Osteocyte (in vitro differentiated cells): ENCODE measurements around the gene ETNPPL. TPM values are rescaled to one million over a fixed set of nuclear protein-coding genes. Genes with fewer than 3 reads are reported as not detected.

Source experiments
- DNase-seq: peaks from one replicate; pipeline ENCODE4 v3.0.0; 2021; ENCODE audit warnings: mixed read lengths; ENCODE audit not compliant: unreplicated experiment; ENCODE audit errors: extremely low spot score
- H3K27ac Mint-ChIP-seq: one replicate; pipeline ENCODE4 v1.8.0; 2021; ENCODE audit warnings: mild to moderate bottlenecking, mixed read lengths; ENCODE audit not compliant: unreplicated experiment
- H3K27me3 Mint-ChIP-seq: one replicate; pipeline ENCODE4 v1.8.0; 2021; ENCODE audit warnings: mixed read lengths; ENCODE audit not compliant: unreplicated experiment
- H3K36me3 Mint-ChIP-seq: one replicate; pipeline ENCODE4 v1.8.0; 2021; ENCODE audit warnings: mixed read lengths; ENCODE audit not compliant: unreplicated experiment
- H3K4me1 Mint-ChIP-seq: one replicate; pipeline ENCODE4 v1.8.0; 2021; ENCODE audit warnings: mixed read lengths; ENCODE audit not compliant: unreplicated experiment
- H3K4me3 Mint-ChIP-seq: one replicate; pipeline ENCODE4 v1.8.0; 2021; ENCODE audit warnings: mild to moderate bottlenecking, moderate library complexity, mixed read lengths; ENCODE audit not compliant: unreplicated experiment
- H3K9me3 Mint-ChIP-seq: one replicate; pipeline ENCODE4 v1.8.0; 2021; ENCODE audit warnings: mixed read lengths; ENCODE audit not compliant: unreplicated experiment
- total RNA-seq: library from RNA; stranded (reverse); gene quantifications from 2 replicates; pipeline ENCODE4 v1.2.1, GENCODE V29; 2021
- TF ChIP-seq, protein P1 (sequence below): fragments of 200-600 bp; sonication (generic); IDR thresholded peaks from 2 replicates; pipeline ENCODE4 v1.5.0; 2021; ENCODE audit warnings: antibody characterized with exemption, mild to moderate bottlenecking, moderate library complexity

Gene ETNPPL
- total RNA-seq, 1 donor from 2014 or later = not detected

- DNase-seq = no peak
- TF ChIP-seq, protein P1, sequence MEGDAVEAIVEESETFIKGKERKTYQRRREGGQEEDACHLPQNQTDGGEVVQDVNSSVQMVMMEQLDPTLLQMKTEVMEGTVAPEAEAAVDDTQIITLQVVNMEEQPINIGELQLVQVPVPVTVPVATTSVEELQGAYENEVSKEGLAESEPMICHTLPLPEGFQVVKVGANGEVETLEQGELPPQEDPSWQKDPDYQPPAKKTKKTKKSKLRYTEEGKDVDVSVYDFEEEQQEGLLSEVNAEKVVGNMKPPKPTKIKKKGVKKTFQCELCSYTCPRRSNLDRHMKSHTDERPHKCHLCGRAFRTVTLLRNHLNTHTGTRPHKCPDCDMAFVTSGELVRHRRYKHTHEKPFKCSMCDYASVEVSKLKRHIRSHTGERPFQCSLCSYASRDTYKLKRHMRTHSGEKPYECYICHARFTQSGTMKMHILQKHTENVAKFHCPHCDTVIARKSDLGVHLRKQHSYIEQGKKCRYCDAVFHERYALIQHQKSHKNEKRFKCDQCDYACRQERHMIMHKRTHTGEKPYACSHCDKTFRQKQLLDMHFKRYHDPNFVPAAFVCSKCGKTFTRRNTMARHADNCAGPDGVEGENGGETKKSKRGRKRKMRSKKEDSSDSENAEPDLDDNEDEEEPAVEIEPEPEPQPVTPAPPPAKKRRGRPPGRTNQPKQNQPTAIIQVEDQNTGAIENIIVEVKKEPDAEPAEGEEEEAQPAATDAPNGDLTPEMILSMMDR = no peak
- no peaks in the 10 kb centered on the region for H3K9me3 Mint-ChIP-seq
- H3K36me3 Mint-ChIP-seq = no peaks in the 10 kb centered on the region
- H3K4me1 Mint-ChIP-seq = no peaks in the 10 kb centered on the region
- no peaks in the 10 kb centered on the region for H3K27me3 Mint-ChIP-seq
- H3K27ac Mint-ChIP-seq = no peak overlapping the region
- no peak overlapping the region for H3K4me3 Mint-ChIP-seq
These were observed 25.9 kb upstream of the ETNPPL start for GRCh38 chr4:108788731-108789130.

DNA sequence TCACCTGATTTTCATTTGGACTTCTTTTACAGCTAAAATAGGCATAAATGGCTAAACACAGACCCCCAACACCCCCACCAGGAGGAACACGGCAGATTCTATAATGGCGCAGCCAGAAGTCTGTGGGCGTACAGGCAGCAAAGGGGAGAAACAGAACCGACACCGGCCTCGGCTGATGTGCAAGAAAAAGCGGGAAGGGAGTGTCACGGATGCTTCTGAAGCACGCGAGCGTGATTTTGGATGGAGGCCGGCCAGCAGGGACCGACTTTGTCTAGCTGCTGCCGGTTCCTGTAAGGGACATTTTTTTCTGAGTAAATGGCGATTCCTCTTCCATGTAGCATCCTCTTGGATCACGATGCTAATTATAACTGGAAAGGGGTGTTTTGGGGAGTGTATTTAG lies 24.9 kb upstream of the ETNPPL start:
- Mint-ChIP-seq H3K27me3 (no peaks in the 10 kb centered on the region), H3K36me3 (no peaks in the 10 kb centered on the region), H3K9me3 (no peaks in the 10 kb centered on the region), H3K4me1 (no peaks in the 10 kb centered on the region), H3K27ac (no peak overlapping the region), H3K4me3 (no peak overlapping the region)
- TF ChIP-seq, protein P1 = no peak
- DNase-seq = no peak

GRCh38 chr4:108787106-108787505 lies 24.3 kb upstream of the ETNPPL start:
- H3K9me3 Mint-ChIP-seq = no peaks in the 10 kb centered on the region
- no peaks in the 10 kb centered on the region for H3K27me3 Mint-ChIP-seq
- DNase-seq = no peak
- no peak overlapping the region for H3K4me3 Mint-ChIP-seq
- H3K4me1 Mint-ChIP-seq = no peaks in the 10 kb centered on the region
- H3K27ac Mint-ChIP-seq = no peak overlapping the region
- no peaks in the 10 kb centered on the region for H3K36me3 Mint-ChIP-seq
- TF ChIP-seq, protein P1 = no peak

- no peaks in the 10 kb centered on the region for H3K9me3 Mint-ChIP-seq
- H3K27me3 Mint-ChIP-seq = no peaks in the 10 kb centered on the region
- H3K27ac Mint-ChIP-seq = no peak overlapping the region
- H3K4me3 Mint-ChIP-seq = no peak overlapping the region
- TF ChIP-seq, protein P1 = no peak
- H3K36me3 Mint-ChIP-seq = no peaks in the 10 kb centered on the region
- no peak for DNase-seq
- H3K4me1 Mint-ChIP-seq = no peaks in the 10 kb centered on the region
These were observed 23.5 kb upstream of the ETNPPL start for GRCh38 chr4:108786351-108786750.

DNA sequence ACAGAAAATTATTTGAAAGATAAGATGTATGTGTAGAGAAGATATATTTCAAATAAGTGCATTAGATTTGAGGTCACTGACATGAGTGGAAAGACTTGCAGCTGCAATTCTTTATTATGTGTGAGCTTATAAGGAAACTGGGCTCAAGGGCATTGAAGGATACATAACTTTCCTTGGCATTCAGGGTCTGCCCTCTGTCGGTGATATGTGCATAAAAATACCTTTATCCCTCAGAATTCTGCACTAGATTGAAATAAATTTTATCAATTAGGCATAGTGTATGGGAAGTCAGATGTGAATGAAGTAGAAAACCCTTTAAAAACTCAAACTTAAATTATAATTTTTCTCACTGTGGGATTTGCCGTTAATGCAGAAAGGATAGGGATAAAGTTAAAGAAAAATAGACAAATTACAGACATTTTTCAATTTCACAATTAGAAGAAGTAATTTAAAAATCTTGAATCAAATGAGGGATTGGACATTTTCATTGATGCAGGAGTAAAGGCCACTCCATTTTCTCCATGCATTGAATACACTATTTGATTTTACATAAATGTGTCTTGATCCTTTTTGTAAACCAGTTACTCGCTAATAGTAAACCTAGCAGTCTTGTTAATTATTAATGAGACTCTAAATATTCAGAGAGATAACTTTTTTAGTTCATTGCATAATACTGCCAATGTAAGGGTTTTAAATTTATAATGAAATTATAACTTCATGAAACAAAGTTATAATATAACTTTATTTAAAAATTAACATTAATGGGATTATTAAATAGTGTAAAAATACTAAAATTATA lies 21.0 kb upstream of the ETNPPL start:
- Mint-ChIP-seq H3K4me1 (no peaks in the 10 kb centered on the region), H3K27ac (no peak overlapping the region), H3K27me3 (peaks cover 10% of the 10 kb centered on the region), H3K9me3 (no peaks in the 10 kb centered on the region), H3K36me3 (no peaks in the 10 kb centered on the region), H3K4me3 (no peak overlapping the region)
- no peak for DNase-seq
- TF ChIP-seq, protein P1 = peak; percentile 54
